ENCODE results near the gene GBF1.
A peak's percentile ranks its signal among the peaks of the same experiment; 100 is the strongest.

Gene GBF1

GRCh38 chr10:102411341-102412255 lies 166.3 kb downstream of the GBF1 start:
- no peak for TF ChIP-seq EZH2phosphoT487 (IDR thresholded peaks at IDR 0.05; ENCODE audit: low read depth)
- TF ChIP-seq CTCF (IDR thresholded peaks at IDR 0.05; ENCODE audit: low read depth, low read length): no peak
- H3K36me3 ChIP-seq (replicated peaks; ENCODE audit: low read depth, low read length): no peaks in the 10 kb centered on the region
- no peaks in the 10 kb centered on the region for H3K9me3 ChIP-seq (ENCODE audit: insufficient read depth, low read length)
- H3K79me2 ChIP-seq (ENCODE audit: low read length): no peaks in the 10 kb centered on the region
- H3K4me3 ChIP-seq (ENCODE audit: low read length): peak overlapping the region; percentile 87
- H4K20me1 ChIP-seq (ENCODE audit: insufficient read depth, low read length): no peaks in the 10 kb centered on the region
- peaks cover 34% of the 10 kb centered on the region for H3K4me1 ChIP-seq (ENCODE audit: low read length)
- peak overlapping the region; percentile 77; the same call in 1 of the 2 replicates for H3K9ac ChIP-seq (ENCODE audit: low read length)
- H3K4me2 ChIP-seq (ENCODE audit: low read length): peak overlapping the region; percentile 88
- H3K27ac ChIP-seq (ENCODE audit: low read length): no peak overlapping the region
- no peak overlapping the region for H2AFZ ChIP-seq (ENCODE audit: low read depth, low read length)
- H3K27me3 ChIP-seq (ENCODE audit: low read depth, low read length): no peaks in the 10 kb centered on the region

- Histone ChIP-seq H3K79me2 (ENCODE audit: low read length) (no peaks in the 10 kb centered on the region), H3K27me3 (ENCODE audit: low read depth, low read length) (no peaks in the 10 kb centered on the region), H2AFZ (ENCODE audit: low read depth, low read length) (no peak overlapping the region), H3K27ac (ENCODE audit: low read length) (no peak overlapping the region), H3K9ac (ENCODE audit: low read length) (no peak overlapping the region), H3K4me3 (ENCODE audit: low read length) (no peak overlapping the region), H3K4me2 (ENCODE audit: low read length) (no peak overlapping the region), H3K36me3 (replicated peaks; ENCODE audit: low read depth, low read length) (no peaks in the 10 kb centered on the region), H3K9me3 (ENCODE audit: insufficient read depth, low read length) (no peaks in the 10 kb centered on the region), H4K20me1 (ENCODE audit: insufficient read depth, low read length) (no peaks in the 10 kb centered on the region), H3K4me1 (ENCODE audit: low read length) (peaks cover 34% of the 10 kb centered on the region)
- TF ChIP-seq EZH2phosphoT487 (IDR thresholded peaks at IDR 0.05; ENCODE audit: low read depth) (no peak), CTCF (IDR thresholded peaks at IDR 0.05; ENCODE audit: low read depth, low read length) (no peak)
Measured at GRCh38 chr10:102412293-102412692, 167.0 kb downstream of the GBF1 start.

- H3K36me3 ChIP-seq (replicated peaks; ENCODE audit: low read depth, low read length): no peaks in the 10 kb centered on the region
- no peaks in the 10 kb centered on the region for H3K79me2 ChIP-seq (ENCODE audit: low read length)
- no peak overlapping the region for H2AFZ ChIP-seq (ENCODE audit: low read depth, low read length)
- peaks cover 33% of the 10 kb centered on the region for H3K4me1 ChIP-seq (ENCODE audit: low read length)
- H3K4me3 ChIP-seq (ENCODE audit: low read length): no peak overlapping the region
- no peak overlapping the region for H3K9ac ChIP-seq (ENCODE audit: low read length)
- TF ChIP-seq CTCF (IDR thresholded peaks at IDR 0.05; ENCODE audit: low read depth, low read length) (no peak), EZH2phosphoT487 (IDR thresholded peaks at IDR 0.05; ENCODE audit: low read depth) (no peak)
- H3K4me2 ChIP-seq (ENCODE audit: low read length): no peak overlapping the region
- no peaks in the 10 kb centered on the region for H4K20me1 ChIP-seq (ENCODE audit: insufficient read depth, low read length)
- H3K9me3 ChIP-seq (ENCODE audit: insufficient read depth, low read length): no peaks in the 10 kb centered on the region
- H3K27me3 ChIP-seq (ENCODE audit: low read depth, low read length): no peaks in the 10 kb centered on the region
- H3K27ac ChIP-seq (ENCODE audit: low read length): no peak overlapping the region
Measured at GRCh38 chr10:102413053-102413705, 167.8 kb downstream of the GBF1 start.
